Measurements from ENCODE around the gene TAGLN2. TPM values are rescaled to one million over a fixed set of nuclear protein-coding genes. Genes with fewer than 3 reads are reported as not detected.

TAGLN2 gene
- polyA plus RNA-seq, 2 of the 4 experiments (the other 2 are of a cell fraction): 536 to 811 TPM

DNA sequence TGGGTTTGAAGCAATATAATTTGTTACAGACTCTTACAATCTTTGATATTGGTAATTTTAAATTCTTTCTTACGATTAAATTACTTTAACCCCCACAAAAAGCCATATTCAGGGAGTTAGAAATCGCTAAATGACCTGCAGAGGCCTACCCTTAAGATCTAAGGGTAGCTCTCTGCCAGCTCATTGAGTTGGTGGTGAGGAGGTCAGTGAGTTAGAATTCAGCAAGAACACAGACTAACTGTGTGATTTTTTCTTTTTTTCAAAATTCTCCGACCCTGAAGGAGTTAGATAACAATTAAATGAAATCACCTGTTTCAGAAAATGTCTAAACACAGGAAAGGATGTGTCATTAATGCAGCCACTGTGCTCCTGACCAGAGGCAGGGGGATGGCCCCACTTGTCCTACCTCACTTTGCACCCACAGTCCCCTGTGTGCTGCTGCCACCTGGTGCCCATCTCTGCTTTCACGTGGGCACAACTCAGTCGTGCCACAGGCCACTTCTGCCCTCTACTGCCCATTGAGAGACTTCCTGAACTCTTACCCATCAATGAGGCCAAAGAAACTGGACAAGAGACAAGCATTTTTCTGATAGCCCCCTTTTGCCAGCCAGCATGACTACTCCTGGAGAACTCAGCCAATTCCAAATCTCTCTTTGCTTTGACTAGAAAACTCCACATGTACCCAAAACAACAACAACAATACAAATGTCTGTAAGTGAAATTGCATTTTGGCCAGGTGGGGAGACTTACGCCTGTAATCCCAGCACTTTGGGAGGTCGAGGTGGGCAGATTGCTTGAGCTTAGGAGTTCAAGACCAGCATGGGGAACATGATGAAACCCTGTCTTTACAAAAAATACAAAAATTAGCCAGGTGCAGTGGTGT lies 33.8 kb downstream of the TAGLN2 start:
- peak; percentile 95 to 99 for ATAC-seq
- 25% methylated on average over 7 of the region's 7 CpGs for WGBS (ENCODE audit: missing lambda C conversion rate)
- POLR2A ChIA-PET: no interaction called here
- TF ChIP-seq ZSCAN20 (CRISPR knock-in tag; IDR thresholded peaks at IDR 0.05) (no peak), KDM5A (IDR thresholded peaks at IDR 0.05) (no peak), JUNB (IDR thresholded peaks at IDR 0.05) (no peak), POLR2A (IDR thresholded peaks at IDR 0.05; ENCODE audit: low read length) (no peak), MAX (IDR thresholded peaks at IDR 0.05) (peak; percentile 81), HDAC2 (IDR thresholded peaks at IDR 0.05) (no peak), EP300 (IDR thresholded peaks at IDR 0.05) (no peak), SMC3 (IDR thresholded peaks at IDR 0.05) (peak; percentile 100), HEYL (CRISPR knock-in tag; IDR thresholded peaks at IDR 0.05) (no peak), CTCF (IDR thresholded peaks at IDR 0.05) (peak; percentile 100), CHD2 (IDR thresholded peaks at IDR 0.05; ENCODE audit: low read length, partially characterized antibody) (no peak), ZC3H11A (IDR thresholded peaks at IDR 0.05) (no peak), RNF2 (IDR thresholded peaks at IDR 0.05; ENCODE audit: borderline replicate concordance, low read depth) (no peak), RAD21 (conservative IDR thresholded peaks at IDR 0.05 in 1 of 2, IDR thresholded peaks at IDR 0.05 in 1 of 2) (peak; percentile 100), PHF8 (IDR thresholded peaks at IDR 0.05; ENCODE audit: borderline replicate concordance, low read depth) (no peak), MAZ (IDR thresholded peaks at IDR 0.05; ENCODE audit: borderline replicate concordance, low read depth, low read length) (peak; percentile 73; the same call in 1 of the 2 replicates)
- TF ChIP-seq, protein P1, sequence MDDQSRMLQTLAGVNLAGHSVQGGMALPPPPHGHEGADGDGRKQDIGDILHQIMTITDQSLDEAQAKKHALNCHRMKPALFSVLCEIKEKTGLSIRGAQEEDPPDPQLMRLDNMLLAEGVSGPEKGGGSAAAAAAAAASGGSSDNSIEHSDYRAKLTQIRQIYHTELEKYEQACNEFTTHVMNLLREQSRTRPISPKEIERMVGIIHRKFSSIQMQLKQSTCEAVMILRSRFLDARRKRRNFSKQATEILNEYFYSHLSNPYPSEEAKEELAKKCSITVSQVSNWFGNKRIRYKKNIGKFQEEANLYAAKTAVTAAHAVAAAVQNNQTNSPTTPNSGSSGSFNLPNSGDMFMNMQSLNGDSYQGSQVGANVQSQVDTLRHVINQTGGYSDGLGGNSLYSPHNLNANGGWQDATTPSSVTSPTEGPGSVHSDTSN (IDR thresholded peaks at IDR 0.05): no peak
- Histone ChIP-seq H3K4me3 (no peak overlapping the region), H3K4me2 (no peak overlapping the region), H3K9me3 (no peaks in the 10 kb centered on the region), H3K27ac (peak overlapping the region in 1 of 2 experiments; percentile 54; a peak in 1 of 6 replicates), H3K4me1 (peaks cover 11% of the 10 kb centered on the region; the same call in 2 of the 3 replicates)
- CTCF ChIA-PET: interaction anchor here (0.6 to 14.9 kb wide), 76 partner anchors 9 to 758 kb away, joined by 3 to 565 read pairs (median 5); partner anchors contain the start of genes CFAP45, DUSP23, FCRL6 and IGSF9
- DNase-seq (ENCODE audit: low read depth in 1 of 2, low spot score in 1 of 2): peak; percentile 82 to 90
- FAIRE-seq: peak; percentile 43

- TF ChIP-seq, protein P2, sequence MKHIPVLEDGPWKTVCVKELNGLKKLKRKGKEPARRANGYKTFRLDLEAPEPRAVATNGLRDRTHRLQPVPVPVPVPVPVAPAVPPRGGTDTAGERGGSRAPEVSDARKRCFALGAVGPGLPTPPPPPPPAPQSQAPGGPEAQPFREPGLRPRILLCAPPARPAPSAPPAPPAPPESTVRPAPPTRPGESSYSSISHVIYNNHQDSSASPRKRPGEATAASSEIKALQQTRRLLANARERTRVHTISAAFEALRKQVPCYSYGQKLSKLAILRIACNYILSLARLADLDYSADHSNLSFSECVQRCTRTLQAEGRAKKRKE (CRISPR knock-in tag; IDR thresholded peaks at IDR 0.05; ENCODE audit: low read depth): no peak
- no peak for TF ChIP-seq NPAS2 (CRISPR knock-in tag; IDR thresholded peaks at IDR 0.05; ENCODE audit: borderline replicate concordance)
- TF ChIP-seq HMGXB4 (CRISPR knock-in tag; IDR thresholded peaks at IDR 0.05; ENCODE audit: borderline replicate concordance): no peak
- no peak for TF ChIP-seq HOXB5 (CRISPR knock-in tag; IDR thresholded peaks at IDR 0.05)
- TF ChIP-seq TFCP2L1 (CRISPR knock-in tag; IDR thresholded peaks at IDR 0.05): no peak
- TF ChIP-seq FOSL2 (IDR thresholded peaks at IDR 0.05): no peak
- no peak for TF ChIP-seq FOSL2 (CRISPR knock-in tag; IDR thresholded peaks at IDR 0.05)
- TF ChIP-seq MAFK (IDR thresholded peaks at IDR 0.05; ENCODE audit: partially characterized antibody): no peak
- no peak for TF ChIP-seq EP300 (IDR thresholded peaks at IDR 0.05)
- no peak for TF ChIP-seq RNF2 (IDR thresholded peaks at IDR 0.05; ENCODE audit: borderline replicate concordance, low read depth)
- TF ChIP-seq, protein P3, sequence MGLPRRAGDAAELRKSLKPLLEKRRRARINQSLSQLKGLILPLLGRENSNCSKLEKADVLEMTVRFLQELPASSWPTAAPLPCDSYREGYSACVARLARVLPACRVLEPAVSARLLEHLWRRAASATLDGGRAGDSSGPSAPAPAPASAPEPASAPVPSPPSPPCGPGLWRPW (IDR thresholded peaks at IDR 0.05): no peak
- TF ChIP-seq EHMT2 (IDR thresholded peaks at IDR 0.05; ENCODE audit: low read depth): no peak
- no peak for TF ChIP-seq SMC3 (IDR thresholded peaks at IDR 0.05)
- no peak for TF ChIP-seq POLR2AphosphoS2 (conservative IDR thresholded peaks at IDR 0.05; ENCODE audit: low read length)
- no peak for TF ChIP-seq POLR2A (IDR thresholded peaks at IDR 0.05; ENCODE audit: low read length)
- TF ChIP-seq ZNF302 (CRISPR knock-in tag; IDR thresholded peaks at IDR 0.05): no peak
- no peak for TF ChIP-seq MAX (IDR thresholded peaks at IDR 0.05)
- TF ChIP-seq HEYL (CRISPR knock-in tag; IDR thresholded peaks at IDR 0.05): no peak
- TF ChIP-seq JUNB (IDR thresholded peaks at IDR 0.05): no peak
- TF ChIP-seq CHD4 (IDR thresholded peaks at IDR 0.05; ENCODE audit: borderline replicate concordance): no peak
- no peak overlapping the region; the same call in 2 of the 3 replicates for H3K4me2 ChIP-seq
- 95% methylated on average over 8 of the region's 8 CpGs for WGBS (ENCODE audit: missing lambda C conversion rate)
- peaks cover 11% of the 10 kb centered on the region; the same call in 2 of the 3 replicates for H3K4me1 ChIP-seq
- H3K9me3 ChIP-seq: no peaks in the 10 kb centered on the region
- CTCF ChIA-PET: interaction anchor here (1.0 to 14.9 kb wide), 37 partner anchors 10 to 757 kb away, joined by 3 to 565 read pairs (median 5); partner anchors contain the start of genes DUSP23, FCRL6 and TAGLN2
- peak overlapping the region; percentile 31 to 64; a peak in 3 of 6 replicates for H3K27ac ChIP-seq
- ATAC-seq: no peak
- POLR2A ChIA-PET: interaction anchor here (2.0 kb wide), 1 partner anchor 91 kb away, joined by 12 read pairs; no protein-coding TSS in a partner anchor
- no peak for FAIRE-seq
- no peak overlapping the region for H3K4me3 ChIP-seq
- no peak for DNase-seq (ENCODE audit: low read depth in 1 of 2, low spot score in 1 of 2)
Measured at GRCh38 chr1:159890390-159890789, 34.9 kb downstream of the TAGLN2 start.

Measured in A549 (cell line).